Right lobe of liver (tissue), 4 donors: Measurements from ENCODE around the gene PSMD13.

Experiments used
- POLR2A ChIP-seq: fragments of 450-650 bp; IDR thresholded peaks from one replicate; pipeline ENCODE4 v1.6.1; 2017; ENCODE audit warnings: antibody characterized with exemption, mild to moderate bottlenecking
- TF ChIP-seq, protein P1 (sequence below), 4 donors: fragments of 200-600 bp in 3 of 4; fragments of 450-650 bp in 1 of 4; IDR thresholded peaks; one replicate each; pipeline versions ENCODE4 v1.5.1 to v1.8.0; 2016 to 2022; ENCODE audit warnings: antibody characterized with exemption in 4 of 4, mild to moderate bottlenecking in 2 of 4
- donor health status: DM: no; HTN: no; CAD: no.
- donor health status: DM: no; HTN: no; CAD: no.
- donor health status: DM: no; HTN: yes; CAD: no.

DNA sequence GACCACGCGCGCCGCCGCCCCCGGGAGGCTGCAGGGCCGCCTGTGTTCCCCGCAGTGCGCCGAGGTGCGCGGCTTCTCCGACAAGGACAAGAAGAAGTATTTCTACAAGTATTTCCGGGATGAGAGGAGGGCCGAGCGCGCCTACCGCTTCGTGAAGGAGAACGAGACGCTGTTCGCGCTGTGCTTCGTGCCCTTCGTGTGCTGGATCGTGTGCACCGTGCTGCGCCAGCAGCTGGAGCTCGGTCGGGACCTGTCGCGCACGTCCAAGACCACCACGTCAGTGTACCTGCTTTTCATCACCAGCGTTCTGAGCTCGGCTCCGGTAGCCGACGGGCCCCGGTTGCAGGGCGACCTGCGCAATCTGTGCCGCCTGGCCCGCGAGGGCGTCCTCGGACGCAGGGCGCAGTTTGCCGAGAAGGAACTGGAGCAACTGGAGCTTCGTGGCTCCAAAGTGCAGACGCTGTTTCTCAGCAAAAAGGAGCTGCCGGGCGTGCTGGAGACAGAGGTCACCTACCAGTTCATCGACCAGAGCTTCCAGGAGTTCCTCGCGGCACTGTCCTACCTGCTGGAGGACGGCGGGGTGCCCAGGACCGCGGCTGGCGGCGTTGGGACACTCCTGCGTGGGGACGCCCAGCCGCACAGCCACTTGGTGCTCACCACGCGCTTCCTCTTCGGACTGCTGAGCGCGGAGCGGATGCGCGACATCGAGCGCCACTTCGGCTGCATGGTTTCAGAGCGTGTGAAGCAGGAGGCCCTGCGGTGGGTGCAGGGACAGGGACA lies 44.1 kb downstream of the PSMD13 start:
- TF ChIP-seq, protein P1, sequence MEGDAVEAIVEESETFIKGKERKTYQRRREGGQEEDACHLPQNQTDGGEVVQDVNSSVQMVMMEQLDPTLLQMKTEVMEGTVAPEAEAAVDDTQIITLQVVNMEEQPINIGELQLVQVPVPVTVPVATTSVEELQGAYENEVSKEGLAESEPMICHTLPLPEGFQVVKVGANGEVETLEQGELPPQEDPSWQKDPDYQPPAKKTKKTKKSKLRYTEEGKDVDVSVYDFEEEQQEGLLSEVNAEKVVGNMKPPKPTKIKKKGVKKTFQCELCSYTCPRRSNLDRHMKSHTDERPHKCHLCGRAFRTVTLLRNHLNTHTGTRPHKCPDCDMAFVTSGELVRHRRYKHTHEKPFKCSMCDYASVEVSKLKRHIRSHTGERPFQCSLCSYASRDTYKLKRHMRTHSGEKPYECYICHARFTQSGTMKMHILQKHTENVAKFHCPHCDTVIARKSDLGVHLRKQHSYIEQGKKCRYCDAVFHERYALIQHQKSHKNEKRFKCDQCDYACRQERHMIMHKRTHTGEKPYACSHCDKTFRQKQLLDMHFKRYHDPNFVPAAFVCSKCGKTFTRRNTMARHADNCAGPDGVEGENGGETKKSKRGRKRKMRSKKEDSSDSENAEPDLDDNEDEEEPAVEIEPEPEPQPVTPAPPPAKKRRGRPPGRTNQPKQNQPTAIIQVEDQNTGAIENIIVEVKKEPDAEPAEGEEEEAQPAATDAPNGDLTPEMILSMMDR (IDR thresholded peaks at IDR 0.05), result no peak
- no peak for TF ChIP-seq POLR2A
